Suprapubic skin (tissue), 4 donors: ENCODE data around the gene RABAC1. TPM values are rescaled to one million over a fixed set of nuclear protein-coding genes. Genes with fewer than 3 reads are reported as not detected.
"Not testable (repeated sequence)": the region's sequence is repeated elsewhere in the genome, so short reads cannot be mapped to it uniquely, and the experiment has no call there.

Experiments
- DNase-seq, 2 donors: peaks; one replicate each; pipeline ENCODE4 v3.0.0-alpha.2; 2019; ENCODE audit warnings: low spot score in 2 of 2
- H3K27ac ChIP-seq: fragments of 200-600 bp; sonication (generic); one replicate; pipeline ENCODE4 v1.5.1; 2019
- H3K27me3 ChIP-seq: fragments of 200-600 bp; sonication (generic); one replicate; pipeline ENCODE4 v1.5.1; 2019
- H3K36me3 ChIP-seq: fragments of 200-600 bp; sonication (generic); one replicate; pipeline ENCODE4 v1.5.1; 2019
- H3K4me1 ChIP-seq: fragments of 200-600 bp; sonication (generic); one replicate; pipeline ENCODE4 v1.5.1; 2019
- H3K4me3 ChIP-seq: fragments of 200-600 bp; sonication (generic); one replicate; pipeline ENCODE4 v1.5.1; 2019; ENCODE audit warnings: mild to moderate bottlenecking
- H3K9me3 ChIP-seq: fragments of 200-600 bp; sonication (generic); one replicate; pipeline ENCODE4 v1.5.1; 2019
- CTCF ChIP-seq, 2 donors: fragments of 200-600 bp in 1 of 2; fragments of 450-650 bp in 1 of 2; sonication (generic) in 1 of 2; IDR thresholded peaks; one replicate each; pipeline ENCODE4 v1.5.1; 2016 to 2019; ENCODE audit warnings: antibody characterized with exemption in 2 of 2, mild to moderate bottlenecking in 1 of 2, moderate library complexity in 1 of 2
- EP300 ChIP-seq: sonication (generic); formaldehyde crosslinking; IDR thresholded peaks from one replicate; pipeline ENCODE4 v1.6.1; 2017; ENCODE audit warnings: antibody characterized with exemption
- POLR2A ChIP-seq, 2 donors: fragments of 450-650 bp; IDR thresholded peaks; one replicate each; pipeline ENCODE4 v1.6.1; 2017; ENCODE audit warnings: antibody characterized with exemption in 2 of 2, mild to moderate bottlenecking in 2 of 2, moderate library complexity in 2 of 2
- POLR2AphosphoS5 ChIP-seq, 3 donors: sonication (generic); formaldehyde crosslinking; IDR thresholded peaks; one replicate each; pipeline ENCODE4 v1.6.1; 2017; ENCODE audit warnings: antibody characterized with exemption in 3 of 3
- WGBS: methylation state at CpG from one replicate; pipeline ENCODE4 v1.1.5; 2018; 5-methylcytosine and 5-hydroxymethylcytosine counted together
- total RNA-seq, 4 donors: library from RNA; depleted of rRNA; stranded (reverse); fragments of >200 nt; gene quantifications; one replicate each; pipeline ENCODE4 v1.1.0, GENCODE V29; 2016

The RABAC1 gene
- total RNA-seq, 4 donors from 2014 or later: 75.2 to 137 (median 125) TPM

GRCh38 chr19:41941410-41942202, 17.5 kb downstream of the RABAC1 start:
- Histone ChIP-seq H3K4me3 (no peak overlapping the region), H3K27me3 (peaks cover 50% of the 10 kb centered on the region), H3K36me3 (no peaks in the 10 kb centered on the region), H3K4me1 (peaks cover 16% of the 10 kb centered on the region), H3K27ac (no peak overlapping the region), H3K9me3 (no peaks in the 10 kb centered on the region)
- 91% methylated on average over 9 of the region's 9 CpGs for WGBS
- no peak for DNase-seq
- no peak for TF ChIP-seq CTCF (IDR thresholded peaks at IDR 0.05)
- no peak for TF ChIP-seq POLR2A (IDR thresholded peaks at IDR 0.05)
- TF ChIP-seq EP300: no peak
- TF ChIP-seq POLR2AphosphoS5 (IDR thresholded peaks at IDR 0.05): no peak

GRCh38 chr19:41940731-41941409, 18.3 kb downstream of the RABAC1 start:
- no peak for TF ChIP-seq EP300
- TF ChIP-seq POLR2A (IDR thresholded peaks at IDR 0.05): no peak
- no peak for TF ChIP-seq CTCF (IDR thresholded peaks at IDR 0.05)
- TF ChIP-seq POLR2AphosphoS5 (IDR thresholded peaks at IDR 0.05): no peak
- peaks cover 58% of the 10 kb centered on the region for H3K27me3 ChIP-seq
- H3K9me3 ChIP-seq: no peaks in the 10 kb centered on the region
- DNase-seq: no peak
- no peaks in the 10 kb centered on the region for H3K36me3 ChIP-seq
- peak overlapping the region; percentile 48 for H3K4me3 ChIP-seq
- WGBS: 7% methylated on average over 50 of the region's 53 CpGs
- peaks cover 19% of the 10 kb centered on the region for H3K4me1 ChIP-seq
- H3K27ac ChIP-seq: no peak overlapping the region

GRCh38 chr19:41939861-41940730, 19.0 kb downstream of the RABAC1 start:
- Histone ChIP-seq H3K4me1 (peaks cover 24% of the 10 kb centered on the region), H3K27ac (no peak overlapping the region), H3K4me3 (peak overlapping the region; percentile 48), H3K9me3 (no peaks in the 10 kb centered on the region), H3K36me3 (no peaks in the 10 kb centered on the region), H3K27me3 (peaks cover 65% of the 10 kb centered on the region)
- no peak for TF ChIP-seq POLR2A (IDR thresholded peaks at IDR 0.05)
- no peak for TF ChIP-seq POLR2AphosphoS5 (IDR thresholded peaks at IDR 0.05)
- no peak for TF ChIP-seq EP300
- TF ChIP-seq CTCF (IDR thresholded peaks at IDR 0.05): no peak
- no peak for DNase-seq
- 2% methylated on average over 28 of the region's 83 CpGs for WGBS

DNA sequence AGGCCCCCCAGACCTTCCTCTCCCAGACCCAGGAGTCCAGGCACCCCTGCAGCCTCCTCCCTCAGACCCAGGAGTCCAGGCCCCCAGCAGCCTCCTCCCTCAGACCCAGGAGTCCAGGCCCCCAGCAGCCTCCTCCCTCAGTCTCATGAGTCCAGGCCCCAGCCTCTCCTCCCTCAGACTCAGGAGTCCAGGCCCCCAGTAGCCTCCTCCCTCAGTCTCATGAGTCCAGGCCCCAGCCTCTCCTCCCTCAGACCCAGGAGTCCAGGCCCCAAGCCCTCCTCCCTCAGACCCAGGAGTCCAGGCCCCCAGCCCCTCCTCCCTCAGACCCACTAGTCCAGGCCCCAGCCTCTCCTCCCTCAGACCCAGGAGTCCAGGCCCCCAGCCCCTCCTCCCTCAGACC, 19.9 kb downstream of the RABAC1 start:
- H3K36me3 ChIP-seq, H3K9me3 ChIP-seq, DNase-seq, H3K4me3 ChIP-seq, H3K27ac ChIP-seq: not testable (repeated sequence)
- Histone ChIP-seq H3K4me1 (peaks cover 24% of the 10 kb centered on the region), H3K27me3 (peaks cover 74% of the 10 kb centered on the region)

- H3K36me3 ChIP-seq: no peaks in the 10 kb centered on the region
- H3K27ac ChIP-seq: no peak overlapping the region
- no peak overlapping the region for H3K4me3 ChIP-seq
- H3K4me1 ChIP-seq: peaks cover 24% of the 10 kb centered on the region
- H3K9me3 ChIP-seq: no peaks in the 10 kb centered on the region
- peaks cover 88% of the 10 kb centered on the region for H3K27me3 ChIP-seq
- no peak for TF ChIP-seq CTCF (IDR thresholded peaks at IDR 0.05)
- TF ChIP-seq POLR2AphosphoS5 (IDR thresholded peaks at IDR 0.05): no peak
- TF ChIP-seq EP300: no peak
- TF ChIP-seq POLR2A (IDR thresholded peaks at IDR 0.05): no peak
- WGBS: 44% methylated on average over 22 of the region's 22 CpGs
- no peak for DNase-seq
These were observed 21.3 kb downstream of the RABAC1 start for GRCh38 chr19:41937525-41938468.
